GM13976 (cell line): ENCODE measurements around the gene WASF2.
A peak's percentile ranks its signal among the peaks of the same experiment; 100 is the strongest.

Source experiments
- DNase-seq: peaks from one replicate; pipeline ENCODE4 v3.0.0; 2012; ENCODE audit warnings: low spot score
- in situ Hi-C: fragments of 300-500 bp; cut with MboI; formaldehyde crosslinking; loops from one replicate; pipeline ENCODE4 v1.12.0; 2022; ENCODE audit warnings: low sequenced_read_pairs, mixed read lengths, inconsistent platforms; ENCODE audit not compliant: unreplicated experiment
- TF ChIP-seq, protein P1 (sequence below): IDR thresholded peaks from 2 replicates; pipeline ENCODE4 v1.5.1; 2012; ENCODE audit warnings: borderline replicate concordance, mild to moderate bottlenecking; ENCODE audit not compliant: insufficient read depth; ENCODE audit errors: extremely low read depth, missing control alignments, control extremely low read depth

Gene WASF2

DNA sequence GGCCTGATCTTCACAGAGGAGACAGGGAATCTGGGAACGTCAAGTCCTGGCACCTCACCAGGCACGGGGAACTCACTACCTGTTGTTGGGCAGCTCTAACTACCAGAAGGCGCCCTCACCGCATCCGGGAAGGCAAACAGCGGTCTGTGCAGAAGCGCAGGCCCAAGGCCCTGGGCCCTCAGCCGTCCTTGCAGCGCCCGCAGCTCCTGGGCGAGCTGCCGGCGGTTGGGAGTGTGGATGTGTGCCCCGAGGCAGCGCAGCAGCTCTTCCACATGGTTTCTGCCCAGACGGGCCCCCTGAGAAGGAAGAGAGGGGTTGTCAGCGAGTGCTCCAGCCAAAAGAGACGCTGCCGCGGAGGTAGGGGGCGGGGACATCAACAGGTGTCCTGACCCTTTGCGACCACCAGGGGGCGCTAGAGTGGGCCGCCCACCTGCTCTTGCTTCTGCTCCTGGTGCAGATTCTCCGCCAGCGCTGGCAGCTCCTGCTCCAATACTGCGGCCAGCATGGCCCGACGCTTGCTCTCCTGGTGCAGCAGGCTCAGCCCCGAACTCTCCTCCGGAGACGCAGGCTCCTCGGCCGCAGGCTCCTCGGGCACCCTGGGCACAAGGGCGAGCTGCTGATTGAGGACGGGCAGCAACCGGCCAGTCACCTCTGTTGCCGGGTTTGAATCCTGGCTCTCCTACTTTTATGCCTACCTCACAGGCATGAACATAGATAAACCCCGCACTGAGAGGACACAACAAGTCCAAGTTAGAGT is 132.5 kb downstream of the WASF2 start:
- TF ChIP-seq, protein P1, sequence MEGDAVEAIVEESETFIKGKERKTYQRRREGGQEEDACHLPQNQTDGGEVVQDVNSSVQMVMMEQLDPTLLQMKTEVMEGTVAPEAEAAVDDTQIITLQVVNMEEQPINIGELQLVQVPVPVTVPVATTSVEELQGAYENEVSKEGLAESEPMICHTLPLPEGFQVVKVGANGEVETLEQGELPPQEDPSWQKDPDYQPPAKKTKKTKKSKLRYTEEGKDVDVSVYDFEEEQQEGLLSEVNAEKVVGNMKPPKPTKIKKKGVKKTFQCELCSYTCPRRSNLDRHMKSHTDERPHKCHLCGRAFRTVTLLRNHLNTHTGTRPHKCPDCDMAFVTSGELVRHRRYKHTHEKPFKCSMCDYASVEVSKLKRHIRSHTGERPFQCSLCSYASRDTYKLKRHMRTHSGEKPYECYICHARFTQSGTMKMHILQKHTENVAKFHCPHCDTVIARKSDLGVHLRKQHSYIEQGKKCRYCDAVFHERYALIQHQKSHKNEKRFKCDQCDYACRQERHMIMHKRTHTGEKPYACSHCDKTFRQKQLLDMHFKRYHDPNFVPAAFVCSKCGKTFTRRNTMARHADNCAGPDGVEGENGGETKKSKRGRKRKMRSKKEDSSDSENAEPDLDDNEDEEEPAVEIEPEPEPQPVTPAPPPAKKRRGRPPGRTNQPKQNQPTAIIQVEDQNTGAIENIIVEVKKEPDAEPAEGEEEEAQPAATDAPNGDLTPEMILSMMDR, result peak; percentile 92
- in situ Hi-C loops, result no loop called here
- DNase-seq, result peak; percentile 97

DNA sequence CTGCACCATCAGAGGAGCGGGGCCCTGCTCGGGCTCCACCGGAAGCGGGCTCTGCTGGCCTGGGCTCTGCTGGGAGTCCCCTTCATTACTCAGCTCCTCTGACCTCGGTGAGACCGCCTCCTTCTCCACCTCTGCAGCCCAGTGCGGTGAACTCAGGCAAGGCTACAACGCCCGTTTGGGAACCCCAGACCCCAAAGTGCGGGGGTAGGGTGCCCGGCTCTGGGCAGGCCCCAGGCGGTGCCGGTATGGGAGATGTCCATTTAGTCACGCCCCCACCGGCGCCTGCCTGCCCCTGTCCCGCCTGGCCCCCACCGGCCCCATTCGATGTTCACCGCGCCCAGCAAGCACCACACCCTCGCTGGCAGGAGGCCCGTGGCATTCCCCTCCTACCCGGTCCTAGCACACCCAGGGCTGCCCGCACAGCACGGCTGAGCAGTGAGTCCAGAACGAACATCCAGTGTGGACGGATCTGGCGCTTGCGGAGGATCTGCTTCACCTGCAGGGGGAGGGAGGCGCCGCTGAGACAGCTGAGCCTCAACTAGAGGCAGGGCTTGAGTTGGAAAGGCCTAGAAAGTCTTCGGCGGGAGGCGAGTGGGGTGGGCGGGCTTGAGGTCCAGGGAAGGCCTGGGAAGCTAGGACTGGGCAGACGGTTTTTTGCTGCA is 133.2 kb downstream of the WASF2 start:
- TF ChIP-seq, protein P1, result no peak
- in situ Hi-C loops, result no loop called here
- DNase-seq, result no peak

DNA sequence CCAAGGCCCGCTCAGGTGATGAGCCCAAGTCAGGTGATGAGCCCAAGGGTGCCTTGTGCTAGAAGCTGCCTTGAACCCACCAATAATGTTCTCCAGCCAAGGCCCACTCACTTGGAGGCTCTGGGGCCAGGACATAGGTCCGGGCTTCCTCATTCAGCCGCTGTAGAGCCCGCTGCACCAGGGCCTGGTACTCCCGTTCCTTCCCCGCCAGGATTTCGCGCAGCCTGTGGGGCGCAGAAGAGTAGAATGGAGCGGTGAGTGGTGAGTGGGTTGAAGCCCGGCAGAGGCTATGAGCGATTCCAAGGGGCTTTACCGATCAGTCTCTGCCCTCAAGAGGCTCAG is 133.7 kb downstream of the WASF2 start:
- no peak for DNase-seq
- in situ Hi-C loops, result no loop called here
- TF ChIP-seq, protein P1, result no peak

DNA sequence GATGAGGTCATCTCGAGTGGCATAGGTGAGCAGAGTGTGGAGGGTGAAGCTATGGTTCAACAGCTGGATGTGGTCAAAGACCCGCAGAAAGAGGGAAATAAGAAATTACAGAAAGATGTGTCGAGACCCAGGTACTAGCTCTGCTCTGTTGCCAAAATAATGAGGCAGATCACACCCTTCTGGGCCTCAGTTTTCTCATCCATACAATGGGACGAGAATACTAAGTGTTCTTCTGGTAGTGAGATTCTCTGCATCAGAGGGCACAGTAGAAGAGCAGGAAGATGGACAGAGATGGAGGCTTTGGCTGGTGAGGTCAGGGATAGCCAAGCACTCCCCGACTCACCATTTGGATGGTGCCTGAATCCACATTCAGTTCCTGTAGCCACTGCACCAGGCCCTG is 134.3 kb downstream of the WASF2 start:
- TF ChIP-seq, protein P1, result no peak
- DNase-seq, result no peak
- in situ Hi-C loops, result no loop called here
